IMR-90 (cell line): Measurements from ENCODE around the gene DIO1. TPM values are rescaled to one million over a fixed set of nuclear protein-coding genes. Genes with fewer than 3 reads are reported as not detected.

ENCODE experiments used
- ATAC-seq: fragments of 200-7000 bp; cut with Tn5 transposase; 2 replicates; pipeline ENCODE4 v1.9.1; 2020; ENCODE audit warnings: low read depth, mild to moderate bottlenecking, moderate library complexity
- BruUV-seq: library from RNA; stranded (reverse); fragments of 400-500 nt; replicated peaks from 2 replicates; lab custom pipeline; 2021; lab: Mats Ljungman, UMichigan
- CTCF ChIA-PET: fragments of 300-600 bp; formaldehyde crosslinking; extraction: SDS; loops from one replicate; lab custom pipeline; 2021; ENCODE audit warnings: antibody characterized with exemption; lab: Yijun Ruan, JAX
- POLR2A ChIA-PET: fragments of 300-600 bp; sonication (Branson Sonifier 250); formaldehyde crosslinking; loops from one replicate; lab custom pipeline; 2022; ENCODE audit warnings: antibody characterized with exemption; ENCODE audit not compliant: unreplicated experiment; lab: Charles Lee
- DNase-seq: peaks from one replicate; pipeline ENCODE4 v3.0.0; 2013
- H2AFZ ChIP-seq: replicated peaks from 2 replicates; pipeline ENCODE3; 2013; ENCODE audit warnings: low read length, mild to moderate bottlenecking; ENCODE audit not compliant: poor library complexity
- H2AK5ac ChIP-seq: 2 replicates; pipeline ENCODE4 v1.6.1; 2013; ENCODE audit warnings: low read depth, low read length, inconsistent platforms
- H2AK9ac ChIP-seq: replicated peaks from 2 replicates; pipeline ENCODE3; 2013; ENCODE audit warnings: mild to moderate bottlenecking, low read depth, low read length, moderate library complexity; ENCODE audit not compliant: poor library complexity
- H2BK120ac ChIP-seq: 2 replicates; pipeline ENCODE4 v1.6.1; 2013; ENCODE audit warnings: low read depth, low read length, inconsistent platforms
- H2BK15ac ChIP-seq: 3 replicates; pipeline ENCODE4 v1.6.1; 2013; ENCODE audit warnings: low read depth, low read length, inconsistent platforms
- H2BK20ac ChIP-seq: 2 replicates; pipeline ENCODE4 v1.6.1; 2013; ENCODE audit warnings: low read depth, mild to moderate bottlenecking, inconsistent platforms, low read length, moderate library complexity
- H2BK5ac ChIP-seq: 2 replicates; pipeline ENCODE4 v1.6.1; 2013; ENCODE audit warnings: mild to moderate bottlenecking, low read depth, low read length, inconsistent platforms; ENCODE audit not compliant: poor library complexity, severe bottlenecking
- H3K14ac ChIP-seq: replicated peaks from 2 replicates; pipeline ENCODE4 v1.6.1; 2013; ENCODE audit warnings: low read depth, low read length, inconsistent platforms
- H3K18ac ChIP-seq: 2 replicates; pipeline ENCODE4 v1.6.1; 2013; ENCODE audit warnings: low read depth, low read length, control low read depth
- H3K23ac ChIP-seq: 2 replicates; pipeline ENCODE4 v1.6.1; 2013; ENCODE audit warnings: low read depth, low read length, inconsistent platforms
- H3K27ac ChIP-seq: 2 replicates; pipeline ENCODE4 v1.5.1; 2013; ENCODE audit warnings: mild to moderate bottlenecking, control low read depth, low read length; ENCODE audit not compliant: insufficient read depth
- H3K27me3 ChIP-seq: 2 replicates; pipeline ENCODE4 v1.6.1; 2013; ENCODE audit warnings: low read length; ENCODE audit not compliant: control insufficient read depth, insufficient read depth
- H3K36me3 ChIP-seq: 2 replicates; pipeline ENCODE4 v1.6.1; 2013; ENCODE audit warnings: low read length, mixed read lengths; ENCODE audit not compliant: control insufficient read depth, insufficient read depth
- H3K4ac ChIP-seq: 2 replicates; pipeline ENCODE4 v1.6.1; 2013; ENCODE audit warnings: low read depth, low read length, inconsistent platforms
- H3K4me1 ChIP-seq: 2 replicates; pipeline ENCODE4 v1.6.1; 2013; ENCODE audit warnings: low read length, mixed read lengths; ENCODE audit not compliant: control insufficient read depth, insufficient read depth
- H3K4me2 ChIP-seq: 2 replicates; pipeline ENCODE4 v1.6.1; 2013; ENCODE audit warnings: low read depth, mild to moderate bottlenecking, control low read depth, low read length, moderate library complexity
- H3K4me3 ChIP-seq: 2 replicates; pipeline ENCODE4 v1.5.1; 2013; ENCODE audit warnings: low read depth, mild to moderate bottlenecking, control low read depth, low read length, moderate library complexity; ENCODE audit not compliant: insufficient read depth
- H3K56ac ChIP-seq: 2 replicates; pipeline ENCODE4 v1.6.1; 2013; ENCODE audit warnings: low read length, inconsistent platforms; ENCODE audit not compliant: insufficient read depth; ENCODE audit errors: extremely low read depth
- H3K79me1 ChIP-seq, 2 experiments: 2 replicates each; pipeline ENCODE4 v1.6.1; 2013; ENCODE audit warnings: low read length in 2 of 2, inconsistent platforms in 1 of 2, low read depth in 1 of 2
- H3K9ac ChIP-seq: 2 replicates; pipeline ENCODE4 v1.6.1; 2013; ENCODE audit warnings: low read depth, low read length, control low read depth
- H3K9me1 ChIP-seq: 2 replicates; pipeline ENCODE4 v1.6.1; 2013; ENCODE audit warnings: low read length, inconsistent platforms; ENCODE audit not compliant: insufficient read depth
- H3K9me3 ChIP-seq: 2 replicates; pipeline ENCODE4 v1.6.1; 2013; ENCODE audit warnings: low read length; ENCODE audit not compliant: control insufficient read depth, insufficient read depth
- H4K20me1 ChIP-seq: 2 replicates; pipeline ENCODE4 v1.6.1; 2013; ENCODE audit warnings: low read length, inconsistent platforms; ENCODE audit not compliant: insufficient read depth
- H4K5ac ChIP-seq: 2 replicates; pipeline ENCODE4 v1.6.1; 2013; ENCODE audit warnings: mild to moderate bottlenecking, low read depth, low read length, control low read depth
- H4K8ac ChIP-seq, 2 experiments: 2 replicates each; pipeline ENCODE4 v1.6.1; 2013; ENCODE audit warnings: low read depth in 2 of 2, low read length in 2 of 2, control low read depth in 1 of 2, inconsistent platforms in 1 of 2
- H4K91ac ChIP-seq: 2 replicates; pipeline ENCODE4 v1.6.1; 2013; ENCODE audit warnings: low read depth, low read length, inconsistent platforms; ENCODE audit not compliant: insufficient read depth
- BHLHE40 ChIP-seq: fragments of 150-350 bp; IDR thresholded peaks from 2 replicates; pipeline ENCODE4 v1.6.1; 2016; ENCODE audit warnings: mild to moderate bottlenecking, low read depth, low read length
- CEBPB ChIP-seq: IDR thresholded peaks from 2 replicates; pipeline ENCODE4 v1.6.1; 2012; ENCODE audit warnings: low read depth, low read length, improper control_type of control experiment
- CHD1 ChIP-seq: IDR thresholded peaks from 2 replicates; pipeline ENCODE4 v1.6.1; 2012; ENCODE audit warnings: low read depth, low read length, improper control_type of control experiment
- CTCF ChIP-seq: conservative IDR thresholded peaks from 2 replicates; pipeline ENCODE4 v1.5.1; 2012; ENCODE audit warnings: mild to moderate bottlenecking, low read depth, low read length, improper control_type of control experiment
- MAFK ChIP-seq: IDR thresholded peaks from 2 replicates; pipeline ENCODE4 v1.6.1; 2012; ENCODE audit warnings: low read depth, low read length, improper control_type of control experiment
- MAZ ChIP-seq: IDR thresholded peaks from 2 replicates; pipeline ENCODE4 v1.6.1; 2012; ENCODE audit warnings: low read depth, mild to moderate bottlenecking, low read length, improper control_type of control experiment, moderate library complexity, borderline replicate concordance
- NFE2L2 ChIP-seq: fragments of 150-350 bp; IDR thresholded peaks from 2 replicates; pipeline ENCODE4 v1.6.1; 2016; ENCODE audit warnings: low read depth, mild to moderate bottlenecking, low read length
- RAD21 ChIP-seq: IDR thresholded peaks from 2 replicates; pipeline ENCODE4 v1.6.1; 2012; ENCODE audit warnings: low read length, improper control_type of control experiment
- RCOR1 ChIP-seq: IDR thresholded peaks from 2 replicates; pipeline ENCODE4 v1.6.1; 2012; ENCODE audit warnings: mild to moderate bottlenecking, low read length, improper control_type of control experiment; ENCODE audit not compliant: insufficient replicate concordance
- SMC3 ChIP-seq: fragments of 150-350 bp; IDR thresholded peaks from 2 replicates; pipeline ENCODE4 v1.6.1; 2016; ENCODE audit warnings: low read depth, mild to moderate bottlenecking, antibody characterized with exemption, low read length, moderate library complexity
- USF2 ChIP-seq: fragments of 150-350 bp; IDR thresholded peaks from 2 replicates; pipeline ENCODE4 v1.6.1; 2017; ENCODE audit warnings: mild to moderate bottlenecking, antibody characterized with exemption, low read length, low read depth
- WGBS, 2 experiments: methylation state at CpG; one replicate each; pipeline versions ENCODE4 v1.1.5 to v1.1.7; 2013; ENCODE audit warnings: missing lambda C conversion rate in 2 of 2; ENCODE audit not compliant: insufficient read length in 1 of 2; ENCODE audit errors: extremely low coverage in 2 of 2; 5-methylcytosine and 5-hydroxymethylcytosine counted together
- dilution Hi-C: fragments of 300-500 bp; cut with HindIII; formaldehyde crosslinking; loops from one replicate; pipeline ENCODE4 v1.14.3; 2018; ENCODE audit warnings: low sequenced_read_pairs; ENCODE audit not compliant: unreplicated experiment
- in situ Hi-C: fragments of 300-500 bp; cut with MboI; formaldehyde crosslinking; loops from 3 replicates; pipeline ENCODE4 v1.14.3; 2019; ENCODE audit warnings: low sequenced_read_pairs, inconsistent platforms, mixed read lengths
- intact Hi-C: fragments of 100-400 bp; cut with micrococcal nuclease; formaldehyde crosslinking; loops from 2 replicates; pipeline ENCODE4 v1.10.0; 2022
- polyA plus RNA-seq, 3 experiments: library from polyadenylated mRNA; depleted of rRNA; stranded (reverse); fragments of >200 nt; gene quantifications; 2 replicates each; pipeline ENCODE4 v1.2.3, GENCODE V29; 2012; ENCODE audit warnings: low replicate concordance in 1 of 3
- total RNA-seq: library from RNA; depleted of rRNA; stranded (reverse); fragments of >200 nt; gene quantifications from 2 replicates; pipeline ENCODE4 v1.2.3, GENCODE V29; 2012

The DIO1 gene
- total and polyA plus RNA-seq, 2 of the 4 experiments (the other 2 are of a cell fraction), result not detected

- no peak for TF ChIP-seq RCOR1
Measured at GRCh38 chr1:53902235-53903138, 8.5 kb downstream of the DIO1 start (continued).

- intact Hi-C loops (no loop called here), in situ Hi-C loops (no loop called here), dilution Hi-C loops (no loop called here)
- CTCF ChIA-PET, result interaction anchor here (0.6 kb wide), 1 partner anchor 918 kb away, joined by 5 read pairs; no protein-coding TSS in a partner anchor
- H3K56ac ChIP-seq, result no peak overlapping the region
- ATAC-seq (no peak), DNase-seq (no peak)
- H4K91ac ChIP-seq, result no peak overlapping the region
- H4K20me1 ChIP-seq, result no peaks in the 10 kb centered on the region
- no peak overlapping the region for H2BK20ac ChIP-seq
- no peak overlapping the region for H2BK120ac ChIP-seq
- no peaks in the 10 kb centered on the region for H3K79me1 ChIP-seq
- no TSS peak for BruUV-seq
- H2AK5ac ChIP-seq, result no peak overlapping the region
- H4K8ac ChIP-seq, result no peak overlapping the region
- H3K9me3 ChIP-seq, result no peaks in the 10 kb centered on the region
- no peak overlapping the region for H3K4me3 ChIP-seq
- peaks cover 10% of the 10 kb centered on the region for H3K4me1 ChIP-seq
- H4K5ac ChIP-seq, result no peak overlapping the region
- no peak for TF ChIP-seq SMC3
- no peak for TF ChIP-seq RAD21
- no peak for TF ChIP-seq BHLHE40
- no peak for TF ChIP-seq CEBPB
- no peak for TF ChIP-seq RCOR1
- TF ChIP-seq MAZ, result no peak
- no peak for TF ChIP-seq CHD1
- no peak for TF ChIP-seq NFE2L2
- TF ChIP-seq CTCF, result no peak
- TF ChIP-seq USF2, result no peak
- no peak for TF ChIP-seq MAFK
- H2AFZ ChIP-seq, result no peak overlapping the region
- H3K36me3 ChIP-seq, result no peaks in the 10 kb centered on the region; the same call in 1 of the 2 replicates
- H3K18ac ChIP-seq, result no peak overlapping the region
- no peaks in the 10 kb centered on the region for H3K27me3 ChIP-seq
- no peak overlapping the region for H3K4me2 ChIP-seq
- H3K9me1 ChIP-seq, result peaks cover 3% of the 10 kb centered on the region; the same call in 1 of the 2 replicates
- no peak overlapping the region for H3K4ac ChIP-seq
- POLR2A ChIA-PET, result no interaction called here
- no peak overlapping the region for H3K14ac ChIP-seq
- H2AK9ac ChIP-seq, result no peak overlapping the region
- H2BK5ac ChIP-seq, result no peak overlapping the region
- WGBS, 2 experiments, result 100% methylated on average over 3 of the region's 8 CpGs; no CpG with 5 or more reads in 1 of the 2 experiments
- no peak overlapping the region for H3K27ac ChIP-seq
- no peak overlapping the region for H3K9ac ChIP-seq
- no peak overlapping the region for H2BK15ac ChIP-seq
- H3K23ac ChIP-seq, result no peak overlapping the region
Measured at GRCh38 chr1:53905509-53905908, 11.5 kb downstream of the DIO1 start.
